Mesenchymal stem cell (in vitro differentiated cells and primary cell): ENCODE measurements around the gene PBX3.

Experiments used
- DNase-seq: peaks from one replicate; pipeline ENCODE4 v3.0.0-alpha.2; 2013
- H2AFZ ChIP-seq: one replicate; pipeline ENCODE4 v1.6.1; 2013; ENCODE audit warnings: low read depth, mild to moderate bottlenecking, control low read depth, inconsistent platforms, low read length, moderate library complexity
- H2AK5ac ChIP-seq: 2 replicates; pipeline ENCODE4 v1.6.1; 2013; ENCODE audit warnings: low read length, moderate library complexity, mild to moderate bottlenecking, inconsistent platforms; ENCODE audit not compliant: severe bottlenecking
- H2BK120ac ChIP-seq: one replicate; pipeline ENCODE4 v1.6.1; 2013; ENCODE audit warnings: low read depth, mild to moderate bottlenecking, inconsistent platforms, low read length, moderate library complexity
- H2BK12ac ChIP-seq, 2 experiments: one replicate each; pipeline ENCODE4 v1.6.1; 2013; ENCODE audit warnings: inconsistent platforms in 2 of 2, low read length in 2 of 2, mild to moderate bottlenecking in 2 of 2, moderate library complexity in 2 of 2, control low read depth in 1 of 2
- H2BK15ac ChIP-seq: one replicate; pipeline ENCODE4 v1.6.1; 2013; ENCODE audit warnings: mild to moderate bottlenecking, low read depth, inconsistent platforms; ENCODE audit not compliant: poor library complexity, severe bottlenecking
- H2BK5ac ChIP-seq: 2 replicates; pipeline ENCODE4 v1.6.1; 2013; ENCODE audit warnings: low read depth, mild to moderate bottlenecking, low read length, control low read depth, inconsistent platforms; ENCODE audit not compliant: poor library complexity, severe bottlenecking
- H3K14ac ChIP-seq, 2 experiments: one replicate each; pipeline ENCODE4 v1.6.1; 2013; ENCODE audit warnings: inconsistent platforms in 2 of 2, low read length in 2 of 2, control low read depth in 1 of 2, mild to moderate bottlenecking in 1 of 2, moderate library complexity in 1 of 2
- H3K18ac ChIP-seq, 2 experiments: one replicate each; pipeline ENCODE4 v1.6.1; 2013; ENCODE audit warnings: inconsistent platforms in 2 of 2, low read length in 2 of 2, control low read depth in 1 of 2, low read depth in 1 of 2, mild to moderate bottlenecking in 1 of 2
- H3K23ac ChIP-seq, 2 experiments: one replicate each; pipeline ENCODE4 v1.6.1; 2013; ENCODE audit warnings: inconsistent platforms in 2 of 2, low read length in 2 of 2, mild to moderate bottlenecking in 2 of 2, moderate library complexity in 2 of 2, control low read depth in 1 of 2
- H3K27ac ChIP-seq: 2 replicates; pipeline ENCODE4 v1.5.1; 2013; ENCODE audit warnings: mild to moderate bottlenecking, moderate library complexity, low read length, control low read depth, inconsistent platforms; ENCODE audit not compliant: poor library complexity, severe bottlenecking
- H3K27me3 ChIP-seq, 2 experiments: 2 replicates each; pipeline versions ENCODE4 v1.6.1 to v1.7.0; 2013; ENCODE audit warnings: low read length in 2 of 2, mild to moderate bottlenecking in 2 of 2, moderate library complexity in 2 of 2, control low read depth in 1 of 2, inconsistent platforms in 1 of 2; ENCODE audit not compliant: control insufficient read depth in 1 of 2, insufficient read depth in 1 of 2
- H3K36me3 ChIP-seq, 2 experiments: 2 replicates each; pipeline versions ENCODE4 v1.6.1 to v1.7.0; 2013; ENCODE audit warnings: low read length in 2 of 2, control low read depth in 1 of 2, inconsistent platforms in 1 of 2, low read depth in 1 of 2, mild to moderate bottlenecking in 1 of 2; ENCODE audit not compliant: insufficient read depth in 2 of 2, control insufficient read depth in 1 of 2
- H3K4ac ChIP-seq, 2 experiments: one replicate each; pipeline ENCODE4 v1.6.1; 2013; ENCODE audit warnings: inconsistent platforms in 2 of 2, low read length in 2 of 2, mild to moderate bottlenecking in 2 of 2, moderate library complexity in 2 of 2, control low read depth in 1 of 2, low read depth in 1 of 2
- H3K4me1 ChIP-seq: 2 replicates; pipeline ENCODE4 v1.6.1; 2013; ENCODE audit warnings: low read depth, low read length, control low read depth; ENCODE audit not compliant: control insufficient read depth, insufficient read depth
- H3K4me2 ChIP-seq: 2 replicates; pipeline ENCODE4 v1.6.1; 2013; ENCODE audit warnings: low read length, mild to moderate bottlenecking, inconsistent platforms; ENCODE audit not compliant: poor library complexity, severe bottlenecking
- H3K4me3 ChIP-seq, 2 experiments: 2 replicates each; pipeline versions ENCODE4 v1.5.1 to v1.7.0; 2013; ENCODE audit warnings: low read length in 2 of 2, mild to moderate bottlenecking in 2 of 2, control low read depth in 1 of 2, low read depth in 1 of 2; ENCODE audit not compliant: insufficient read depth in 1 of 2
- H3K79me1 ChIP-seq: replicated peaks from 2 replicates; pipeline ENCODE4 v1.6.1; 2013; ENCODE audit warnings: mild to moderate bottlenecking, control low read depth, low read length, inconsistent platforms; ENCODE audit not compliant: poor library complexity, severe bottlenecking
- H3K9ac ChIP-seq: 2 replicates; pipeline ENCODE4 v1.7.0; 2013; ENCODE audit warnings: mild to moderate bottlenecking, low read length, moderate library complexity
- H3K9me3 ChIP-seq: 2 replicates; pipeline ENCODE4 v1.7.0; 2013; ENCODE audit warnings: mild to moderate bottlenecking, low read length; ENCODE audit not compliant: control insufficient read depth
- H4K8ac ChIP-seq: one replicate; pipeline ENCODE4 v1.6.1; 2013; ENCODE audit warnings: inconsistent platforms, mild to moderate bottlenecking, low read length, moderate library complexity
- H4K91ac ChIP-seq: one replicate; pipeline ENCODE4 v1.6.1; 2013; ENCODE audit warnings: mild to moderate bottlenecking, low read length, inconsistent platforms
- WGBS: methylation state at CpG from one replicate; pipeline ENCODE4 v1.1.7; 2013; ENCODE audit warnings: mixed read lengths; 5-methylcytosine and 5-hydroxymethylcytosine counted together

Gene PBX3

DNA sequence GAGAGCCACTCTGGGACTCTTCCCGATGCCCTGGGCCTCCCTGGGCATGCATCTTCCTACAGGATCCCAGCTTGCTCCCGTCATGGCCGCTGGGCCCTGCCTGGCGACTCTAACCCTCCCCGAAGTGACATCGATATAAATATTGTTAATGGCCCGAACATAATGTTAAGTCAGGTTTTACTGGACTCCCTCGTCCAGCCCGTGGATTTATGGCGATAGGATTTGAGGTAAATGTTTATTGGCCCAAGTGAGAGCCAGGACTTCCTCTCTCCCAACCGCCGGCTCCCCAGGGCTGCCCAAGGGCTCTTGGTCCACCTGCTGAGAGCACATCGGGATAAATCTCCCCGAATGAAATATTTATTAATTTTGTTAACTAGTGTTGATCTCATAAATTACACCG lies 246.3 kb downstream of the PBX3 start:
- Histone ChIP-seq H3K4me1 (no peaks in the 10 kb centered on the region), H3K27ac (no peak overlapping the region), H3K4me2 (no peak overlapping the region), H3K36me3 (no peaks in the 10 kb centered on the region), H3K14ac (no peak overlapping the region), H3K4me3 (no peak overlapping the region), H4K91ac (no peak overlapping the region), H2AK5ac (no peak overlapping the region), H2BK15ac (no peak overlapping the region), H3K27me3 (peaks cover 16 to 51% of the 10 kb centered on the region in 2 experiments), H2BK5ac (no peak overlapping the region), H3K18ac (no peak overlapping the region), H3K23ac (no peak overlapping the region), H3K9ac (no peak overlapping the region), H4K8ac (no peak overlapping the region), H3K9me3 (no peaks in the 10 kb centered on the region), H3K4ac (no peak overlapping the region), H2BK120ac (no peak overlapping the region), H2AFZ (no peak overlapping the region), H3K79me1 (no peaks in the 10 kb centered on the region), H2BK12ac (no peak overlapping the region)
- WGBS = 83% methylated on average over 15 of the region's 15 CpGs
- no peak for DNase-seq

DNA sequence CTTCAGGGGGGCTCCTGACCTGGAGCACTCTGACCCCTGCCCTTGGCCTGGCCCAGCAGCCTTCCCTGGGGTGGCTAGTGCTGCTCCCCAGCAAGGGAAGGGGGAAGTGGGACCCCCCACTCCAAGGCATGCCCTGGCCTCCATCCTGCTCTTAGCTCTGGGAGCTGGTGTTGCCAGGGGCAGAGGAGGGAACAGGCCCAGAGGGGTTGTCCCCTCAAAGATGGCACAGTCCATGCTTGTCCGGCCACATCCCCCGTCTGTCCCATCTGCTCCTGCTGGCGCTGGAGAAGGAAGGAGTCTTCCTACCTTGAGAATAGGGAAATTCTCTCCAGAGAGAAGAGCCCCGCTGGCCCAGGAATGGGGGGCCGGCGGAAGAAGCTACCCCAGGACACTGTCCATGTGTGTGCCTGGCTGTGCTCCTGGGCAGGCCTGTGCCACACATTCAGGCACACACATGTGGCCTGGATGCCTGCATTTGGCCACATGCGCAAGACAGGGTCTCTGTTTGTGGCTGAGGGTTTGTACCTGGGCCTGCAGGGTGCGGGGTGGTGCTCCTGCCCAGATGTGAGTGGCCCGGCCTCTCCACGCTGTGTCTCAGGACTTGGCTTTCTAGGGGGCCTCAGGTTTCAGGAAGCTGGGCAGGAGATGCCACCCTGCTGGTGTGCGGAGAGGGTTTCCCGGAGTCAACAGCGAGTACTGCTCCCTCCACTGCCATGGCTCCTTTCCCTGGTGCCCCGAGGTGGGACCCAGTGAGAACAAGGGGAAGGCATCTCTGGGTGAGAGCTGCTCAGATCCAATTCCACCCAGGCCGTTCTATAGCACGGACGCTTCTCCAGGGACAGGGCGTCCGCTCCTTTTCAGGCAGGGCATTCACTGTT lies 247.1 kb downstream of the PBX3 start:
- Histone ChIP-seq H3K23ac (no peak overlapping the region), H3K4me1 (no peaks in the 10 kb centered on the region), H3K4me3 (no peak overlapping the region), H3K36me3 (no peaks in the 10 kb centered on the region), H3K27me3 (peaks cover 16 to 47% of the 10 kb centered on the region in 2 experiments), H3K79me1 (no peaks in the 10 kb centered on the region), H3K4ac (no peak overlapping the region), H2BK5ac (no peak overlapping the region), H4K91ac (no peak overlapping the region), H3K9me3 (no peaks in the 10 kb centered on the region), H3K14ac (no peak overlapping the region), H2AFZ (no peak overlapping the region), H3K18ac (no peak overlapping the region), H2BK15ac (no peak overlapping the region), H4K8ac (no peak overlapping the region), H2BK120ac (no peak overlapping the region), H3K9ac (no peak overlapping the region), H3K27ac (no peak overlapping the region), H3K4me2 (no peak overlapping the region), H2AK5ac (no peak overlapping the region), H2BK12ac (no peak overlapping the region)
- 87% methylated on average over 19 of the region's 19 CpGs for WGBS
- DNase-seq = no peak

DNA sequence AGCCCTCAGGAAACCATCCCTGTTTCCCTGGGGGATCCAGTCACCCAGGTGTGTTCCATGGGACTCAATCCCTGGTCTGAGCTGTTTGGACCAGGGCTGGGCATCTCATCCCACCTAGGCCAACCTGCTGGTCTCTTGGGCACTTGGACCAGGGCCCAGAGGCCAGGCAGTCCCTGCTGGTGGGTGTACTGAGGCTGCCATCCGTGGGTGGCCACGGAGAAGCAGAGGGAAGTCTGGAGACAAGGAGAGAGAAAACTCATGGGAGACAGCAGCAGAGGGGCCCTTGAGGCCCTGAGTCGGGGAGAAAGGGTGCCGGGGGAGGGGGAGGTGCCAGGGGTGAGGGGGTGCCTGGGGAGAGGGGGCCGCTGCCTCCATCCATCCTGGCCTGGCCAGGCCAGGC lies 247.8 kb downstream of the PBX3 start:
- Histone ChIP-seq H2BK5ac (no peak overlapping the region), H3K9ac (no peak overlapping the region), H2AK5ac (no peak overlapping the region), H3K14ac (no peak overlapping the region), H3K27me3 (peaks cover 16 to 45% of the 10 kb centered on the region in 2 experiments), H3K4ac (no peak overlapping the region), H3K4me1 (no peaks in the 10 kb centered on the region), H2BK12ac (no peak overlapping the region), H4K91ac (no peak overlapping the region), H3K4me3 (no peak overlapping the region), H2BK15ac (no peak overlapping the region), H2BK120ac (no peak overlapping the region), H4K8ac (no peak overlapping the region), H3K79me1 (no peaks in the 10 kb centered on the region), H3K18ac (no peak overlapping the region), H2AFZ (no peak overlapping the region), H3K4me2 (no peak overlapping the region), H3K27ac (no peak overlapping the region), H3K23ac (no peak overlapping the region), H3K9me3 (no peaks in the 10 kb centered on the region), H3K36me3 (no peaks in the 10 kb centered on the region)
- WGBS = 80% methylated on average over 5 of the region's 5 CpGs
- no peak for DNase-seq

DNA sequence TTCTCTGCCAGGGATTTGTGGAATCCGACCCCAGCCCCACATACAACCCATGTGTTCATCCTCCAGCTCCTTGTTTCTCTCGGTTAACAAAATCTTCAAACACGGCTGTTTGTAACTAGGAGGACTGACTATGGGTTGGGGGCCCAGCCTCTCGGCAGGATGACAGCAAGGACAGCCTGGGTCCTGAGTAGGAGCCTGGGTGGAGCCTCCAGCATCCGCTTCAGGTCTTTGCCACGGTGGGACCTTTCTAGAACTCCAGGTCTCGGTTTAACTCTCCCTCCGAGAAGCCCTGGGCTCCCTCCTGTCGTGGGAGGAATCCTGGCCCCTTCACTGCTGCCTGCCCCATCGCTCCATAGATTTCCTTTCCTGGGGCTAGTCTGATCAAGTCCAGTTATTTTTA lies 248.5 kb downstream of the PBX3 start:
- Histone ChIP-seq H3K79me1 (no peaks in the 10 kb centered on the region), H3K4ac (no peak overlapping the region), H2AK5ac (no peak overlapping the region), H3K36me3 (no peaks in the 10 kb centered on the region), H3K4me3 (no peak overlapping the region), H4K91ac (no peak overlapping the region), H2BK120ac (no peak overlapping the region), H3K14ac (no peak overlapping the region), H3K23ac (no peak overlapping the region), H3K4me2 (no peak overlapping the region), H3K27me3 (peaks cover 21 to 51% of the 10 kb centered on the region in 2 experiments), H3K9me3 (no peaks in the 10 kb centered on the region), H4K8ac (no peak overlapping the region), H2BK12ac (no peak overlapping the region), H2AFZ (no peak overlapping the region), H2BK15ac (no peak overlapping the region), H3K4me1 (no peaks in the 10 kb centered on the region), H3K18ac (no peak overlapping the region), H3K27ac (no peak overlapping the region), H2BK5ac (no peak overlapping the region), H3K9ac (no peak overlapping the region)
- WGBS = 91% methylated on average over 10 of the region's 10 CpGs
- DNase-seq = no peak
